ENCODE results near the gene IGSF3.

DNA sequence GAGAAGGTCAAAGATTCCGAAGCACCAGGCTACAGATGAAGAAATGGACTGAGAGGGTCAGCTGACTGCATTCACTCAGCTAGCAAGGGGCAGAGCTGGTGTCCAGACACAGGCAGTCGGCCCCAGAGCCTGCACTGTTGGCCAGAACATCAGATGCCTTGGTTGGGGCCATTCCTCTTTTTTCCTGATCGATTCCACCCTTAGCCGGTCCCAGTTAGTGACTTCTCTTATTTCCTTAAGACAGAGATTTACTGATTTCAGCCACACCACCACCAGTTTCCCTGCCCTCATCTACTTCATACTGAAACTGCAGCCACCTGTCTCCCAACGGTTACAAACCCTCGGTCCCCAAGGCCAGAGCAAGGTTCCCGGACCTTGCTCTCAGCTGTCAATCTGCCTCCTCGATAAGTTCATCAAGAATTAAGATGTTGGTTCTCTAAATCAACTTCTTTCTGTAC is 108.2 kb downstream of the IGSF3 start:
- TF ChIP-seq CTCF (IDR thresholded peaks at IDR 0.05) (no peak), POLR2A (IDR thresholded peaks at IDR 0.05) (no peak)
